GM21447 (cell line): Measurements from ENCODE around the gene ACAT1.
A peak's percentile ranks its signal among the peaks of the same experiment; 100 is the strongest.
"Not testable (repeated sequence)": the region's sequence is repeated elsewhere in the genome, so short reads cannot be mapped to it uniquely, and the experiment has no call there.

ENCODE experiments used
- ATAC-seq: cut with Tn5 transposase; IDR thresholded peaks from one replicate; pipeline ENCODE4 v1.9.1; 2021; ENCODE audit not compliant: unreplicated experiment

Gene ACAT1

GRCh38 chr11:108121274-108122155 is at the start of gene ACAT1:
Gene ACAT1 (plus strand): TSS chr11:108121567. CDS start chr11:108121607, 40 bp downstream.
- ATAC-seq = peak; percentile 93

GRCh38 chr11:108084811-108085210 is 36.6 kb upstream of the ACAT1 start:
- no peak for ATAC-seq

- ATAC-seq = no peak
Measured at GRCh38 chr11:108085672-108086071, 35.7 kb upstream of the ACAT1 start.

GRCh38 chr11:108092134-108092533 is 29.2 kb upstream of the ACAT1 start:
- no peak for ATAC-seq

GRCh38 chr11:108093128-108093904 is 28.1 kb upstream of the ACAT1 start:
- no peak for ATAC-seq

- no peak for ATAC-seq
Measured at GRCh38 chr11:108097179-108097578, 24.2 kb upstream of the ACAT1 start.

- no peak for ATAC-seq
Measured at GRCh38 chr11:108101090-108101775, 20.1 kb upstream of the ACAT1 start.

GRCh38 chr11:108111126-108111525 is 10.2 kb upstream of the ACAT1 start:
- no peak for ATAC-seq

GRCh38 chr11:108112057-108112456 is 9.3 kb upstream of the ACAT1 start:
- no peak for ATAC-seq

GRCh38 chr11:108115500-108116140 is 5.7 kb upstream of the ACAT1 start:
- no peak for ATAC-seq

- no peak for ATAC-seq
Measured at GRCh38 chr11:108117746-108118371, 3.5 kb upstream of the ACAT1 start.

- ATAC-seq = not testable (repeated sequence)
Measured at GRCh38 chr11:108120936-108121273, 462 bp upstream of the ACAT1 start.

- ATAC-seq = no peak
Measured at GRCh38 chr11:108122166-108122628, 830 bp downstream of the ACAT1 start.

GRCh38 chr11:108125096-108125495 is 3.7 kb downstream of the ACAT1 start:
- ATAC-seq = no peak

- ATAC-seq = no peak
Measured at GRCh38 chr11:108128772-108129171, 7.4 kb downstream of the ACAT1 start.

GRCh38 chr11:108131993-108132392 is 10.6 kb downstream of the ACAT1 start:
- ATAC-seq = no peak

GRCh38 chr11:108132993-108133538 is 11.7 kb downstream of the ACAT1 start:
- not testable (repeated sequence) for ATAC-seq

- ATAC-seq = no peak
Measured at GRCh38 chr11:108135845-108136544, 14.6 kb downstream of the ACAT1 start.

GRCh38 chr11:108137212-108137611 is 15.8 kb downstream of the ACAT1 start:
- ATAC-seq = no peak

- no peak for ATAC-seq
Measured at GRCh38 chr11:108142304-108142703, 20.9 kb downstream of the ACAT1 start.
